GM12801 (cell line): ENCODE measurements around the gene ATPAF1.

ENCODE experiments used
- TF ChIP-seq, protein P1 (sequence below): IDR thresholded peaks from one replicate; pipeline ENCODE4 v1.5.1; 2011; ENCODE audit warnings: control low read depth; ENCODE audit not compliant: insufficient read length; ENCODE audit errors: extremely low read depth

The ATPAF1 gene

DNA sequence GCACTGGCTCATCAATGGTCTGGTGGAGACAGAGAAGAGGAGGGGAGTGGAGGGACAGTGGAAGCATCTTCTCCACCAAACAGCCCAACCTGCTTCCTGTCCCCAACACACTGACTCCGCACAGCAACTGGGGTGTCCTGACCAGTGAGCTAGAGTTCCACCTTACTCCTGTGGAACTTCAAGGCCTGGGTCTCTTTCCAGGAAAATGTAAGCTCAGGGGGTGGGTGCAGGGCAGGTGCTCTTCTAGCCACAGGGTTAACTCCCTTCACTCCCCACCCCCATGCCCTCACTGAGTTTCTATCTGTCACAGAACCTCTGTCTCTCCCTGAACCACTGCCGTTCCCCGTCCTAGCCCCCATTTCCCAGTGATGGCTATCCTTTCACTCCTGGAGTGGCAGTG, 52.4 kb downstream of the ATPAF1 start:
- TF ChIP-seq, protein P1, sequence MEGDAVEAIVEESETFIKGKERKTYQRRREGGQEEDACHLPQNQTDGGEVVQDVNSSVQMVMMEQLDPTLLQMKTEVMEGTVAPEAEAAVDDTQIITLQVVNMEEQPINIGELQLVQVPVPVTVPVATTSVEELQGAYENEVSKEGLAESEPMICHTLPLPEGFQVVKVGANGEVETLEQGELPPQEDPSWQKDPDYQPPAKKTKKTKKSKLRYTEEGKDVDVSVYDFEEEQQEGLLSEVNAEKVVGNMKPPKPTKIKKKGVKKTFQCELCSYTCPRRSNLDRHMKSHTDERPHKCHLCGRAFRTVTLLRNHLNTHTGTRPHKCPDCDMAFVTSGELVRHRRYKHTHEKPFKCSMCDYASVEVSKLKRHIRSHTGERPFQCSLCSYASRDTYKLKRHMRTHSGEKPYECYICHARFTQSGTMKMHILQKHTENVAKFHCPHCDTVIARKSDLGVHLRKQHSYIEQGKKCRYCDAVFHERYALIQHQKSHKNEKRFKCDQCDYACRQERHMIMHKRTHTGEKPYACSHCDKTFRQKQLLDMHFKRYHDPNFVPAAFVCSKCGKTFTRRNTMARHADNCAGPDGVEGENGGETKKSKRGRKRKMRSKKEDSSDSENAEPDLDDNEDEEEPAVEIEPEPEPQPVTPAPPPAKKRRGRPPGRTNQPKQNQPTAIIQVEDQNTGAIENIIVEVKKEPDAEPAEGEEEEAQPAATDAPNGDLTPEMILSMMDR, result no peak

DNA sequence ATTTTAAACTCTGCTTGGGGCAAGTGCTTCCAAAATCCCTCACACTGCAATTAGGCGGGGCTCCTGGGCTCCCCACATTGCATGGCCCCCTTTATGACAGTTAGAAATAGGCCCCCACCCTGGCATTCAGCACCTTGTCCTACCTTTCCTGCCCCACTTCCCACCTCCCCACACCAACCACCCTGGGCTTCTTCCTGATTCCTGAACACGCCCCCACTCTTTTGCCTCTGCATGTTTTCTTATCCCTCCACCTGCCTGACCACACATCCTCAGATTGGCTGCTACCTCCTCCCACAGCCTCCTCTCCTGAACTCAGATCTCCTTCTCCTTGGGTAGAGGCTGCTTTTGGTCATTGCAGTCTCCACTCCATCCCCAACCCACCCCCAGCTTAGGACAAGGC, 53.1 kb downstream of the ATPAF1 start:
- TF ChIP-seq, protein P1, result no peak

DNA sequence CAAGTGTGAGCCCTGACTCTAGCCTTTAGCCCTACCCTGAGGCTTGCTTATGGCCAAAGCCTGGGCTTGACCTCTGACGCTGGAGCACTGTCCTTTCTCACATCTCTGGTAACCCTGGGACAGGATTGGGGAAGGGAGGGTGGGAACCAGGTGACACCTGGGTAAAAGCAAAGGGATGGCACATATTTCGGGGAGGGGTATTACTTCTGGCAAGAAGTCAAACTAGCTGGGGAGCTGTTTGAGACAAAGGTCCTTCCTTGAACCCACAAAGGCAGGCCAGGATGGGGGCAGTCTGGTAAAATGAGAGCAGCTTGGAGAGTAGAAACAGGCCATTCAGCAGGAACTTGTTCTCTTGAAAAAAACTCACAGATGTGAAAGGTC, 53.6 kb downstream of the ATPAF1 start:
- TF ChIP-seq, protein P1, result no peak

DNA sequence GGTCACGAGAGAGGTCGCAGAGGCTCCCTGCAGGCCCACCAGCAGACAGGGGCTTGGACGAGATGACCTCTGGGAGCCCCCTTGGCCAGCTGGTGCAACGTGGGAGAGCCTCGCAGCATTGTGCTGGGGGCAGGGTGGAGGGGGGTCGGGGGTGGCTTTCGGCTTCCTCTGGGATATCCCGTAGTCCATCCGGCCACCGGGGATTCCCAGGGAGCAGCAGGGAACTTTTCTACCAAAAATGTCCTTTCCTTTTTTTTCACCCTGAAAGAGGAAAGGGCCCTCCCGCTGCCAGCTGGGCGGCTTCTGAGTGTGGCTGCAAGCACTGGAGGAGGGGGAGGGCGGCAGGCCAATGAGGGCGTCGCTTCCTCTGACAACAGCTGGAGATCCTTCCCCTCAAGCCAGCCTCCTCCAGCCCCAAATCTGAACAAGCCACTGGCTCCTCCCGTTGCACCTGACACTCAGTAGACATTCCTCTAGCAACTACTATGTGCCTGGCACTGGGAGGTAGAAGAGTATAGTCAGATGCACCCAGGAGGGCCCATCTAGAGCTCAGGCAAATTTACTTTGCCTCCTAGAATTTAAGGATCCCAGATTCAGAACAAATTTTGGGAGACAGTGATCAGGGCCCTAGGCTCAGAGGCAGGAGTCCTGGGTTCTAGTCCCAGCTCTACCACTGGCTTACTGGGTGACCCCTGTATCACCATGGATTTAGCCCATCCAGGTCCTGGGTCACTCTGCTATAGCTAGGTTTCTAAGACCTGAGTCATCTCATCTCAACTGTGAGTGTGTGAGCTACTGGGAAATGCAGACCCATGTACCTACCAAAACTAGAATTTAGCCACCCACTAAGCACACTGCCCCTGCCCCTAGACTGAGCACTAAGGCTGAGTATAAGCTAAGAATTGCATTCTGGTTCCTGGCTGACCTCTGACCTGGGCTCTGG, 54.2 kb downstream of the ATPAF1 start:
- TF ChIP-seq, protein P1, result no peak

DNA sequence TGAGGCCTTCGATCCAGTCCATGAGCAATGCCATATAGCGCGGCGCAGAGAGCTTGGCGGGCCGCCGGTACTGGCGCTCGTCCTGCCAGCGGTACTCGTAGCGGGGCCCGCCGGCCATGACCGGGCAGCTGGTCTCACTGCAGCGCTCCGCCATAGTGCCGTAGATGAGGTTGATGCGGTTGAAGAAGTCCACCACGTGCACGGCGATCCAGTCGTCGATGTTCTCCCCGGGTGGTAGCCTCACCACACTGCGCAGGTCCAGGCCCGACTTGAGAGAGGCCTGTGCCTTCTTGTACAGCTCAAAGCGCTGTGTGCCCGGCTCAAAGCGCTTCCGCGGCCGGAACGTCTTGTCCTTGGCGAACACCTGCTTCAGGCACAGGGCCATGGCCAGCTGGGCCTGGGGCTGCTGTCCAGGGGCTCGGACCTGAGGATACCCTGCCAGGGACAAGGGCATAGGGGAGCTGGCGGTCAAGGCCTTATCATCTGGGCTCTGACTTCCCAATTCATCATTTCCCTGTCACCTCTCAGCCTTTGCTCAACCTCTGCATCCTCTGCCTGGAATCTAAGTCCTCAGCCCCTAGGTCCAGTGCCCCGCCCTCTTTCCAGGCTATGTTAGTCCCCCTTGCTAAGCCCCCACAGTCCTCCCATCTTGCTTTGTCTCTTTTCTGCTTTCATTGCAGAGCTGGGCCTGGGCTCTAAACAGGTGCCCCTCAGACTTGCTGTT, 55.1 kb downstream of the ATPAF1 start:
- TF ChIP-seq, protein P1, result no peak

DNA sequence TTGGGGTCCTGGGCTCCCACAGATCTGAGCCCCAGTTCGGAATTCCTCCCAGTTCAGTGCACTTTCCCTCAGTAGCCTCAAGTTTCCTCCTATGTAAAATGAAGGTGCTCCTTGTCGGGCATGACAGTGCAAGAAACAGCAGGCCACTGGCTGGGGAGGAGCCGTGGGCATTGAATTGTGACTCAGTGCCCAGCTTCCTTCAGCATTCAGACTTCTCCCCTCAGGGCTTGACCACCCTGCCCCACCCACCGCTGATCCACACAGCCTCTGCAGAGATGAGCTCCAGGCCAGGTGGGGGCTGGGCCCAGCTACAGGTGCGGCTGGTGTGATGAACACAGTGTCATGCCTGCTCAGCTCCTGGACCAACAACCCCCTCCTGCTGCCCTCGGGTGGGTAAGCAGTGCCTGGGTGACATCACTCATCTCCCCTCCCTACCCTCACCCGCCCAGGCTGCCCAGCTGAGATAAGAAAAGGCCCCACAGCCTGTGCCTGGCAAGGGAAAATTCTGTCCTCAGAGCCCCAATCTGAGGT, 56.4 kb downstream of the ATPAF1 start:
- TF ChIP-seq, protein P1, result no peak
